ENCODE measurements around the gene NF1. TPM values are rescaled to one million over a fixed set of nuclear protein-coding genes. Genes with fewer than 3 reads are reported as not detected.
"Not testable (repeated sequence)": the region's sequence is repeated elsewhere in the genome, so short reads cannot be mapped to it uniquely, and the experiment has no call there.

NF1 gene
- total RNA-seq, 4 donors from 2014 or later, result 40.9 to 158 (median 113) TPM

GRCh38 chr17:31378638-31379037 lies 283.9 kb downstream of the NF1 start:
- H3K4me1 ChIP-seq, result no peaks in the 10 kb centered on the region
- no peak for TF ChIP-seq CTCF (IDR thresholded peaks at IDR 0.05)
- TF ChIP-seq POLR2A (IDR thresholded peaks at IDR 0.05), result no peak
- no peaks in the 10 kb centered on the region for H3K27me3 ChIP-seq
- no peak overlapping the region for H3K27ac ChIP-seq
- no peak for DNase-seq
- H3K4me3 ChIP-seq, result no peak overlapping the region
- no peaks in the 10 kb centered on the region for H3K36me3 ChIP-seq
- no peaks in the 10 kb centered on the region for H3K9me3 ChIP-seq
- intact Hi-C loops (cut with DNase I; ENCODE audit: low total_unique reads), result no loop called here

GRCh38 chr17:31379597-31380205 lies 284.9 kb downstream of the NF1 start:
- DNase-seq, result no peak
- intact Hi-C loops (cut with DNase I; ENCODE audit: low total_unique reads), result no loop called here
- TF ChIP-seq CTCF (IDR thresholded peaks at IDR 0.05) (no peak), POLR2A (IDR thresholded peaks at IDR 0.05) (no peak)

GRCh38 chr17:31381165-31381668 lies 286.4 kb downstream of the NF1 start:
- Histone ChIP-seq H3K9me3 (no peaks in the 10 kb centered on the region), H3K4me1 (no peaks in the 10 kb centered on the region), H3K36me3 (no peaks in the 10 kb centered on the region), H3K27me3 (no peaks in the 10 kb centered on the region), H3K27ac (no peak overlapping the region), H3K4me3 (no peak overlapping the region)
- intact Hi-C loops (cut with DNase I; ENCODE audit: low total_unique reads), result no loop called here
- TF ChIP-seq CTCF (IDR thresholded peaks at IDR 0.05) (no peak), POLR2A (IDR thresholded peaks at IDR 0.05) (no peak)
- DNase-seq, result no peak

More at GRCh38 chr17:31379597-31380205, 284.9 kb downstream of the NF1 start:
- H3K9me3 ChIP-seq, result no peaks in the 10 kb centered on the region
- no peak overlapping the region for H3K27ac ChIP-seq
- no peaks in the 10 kb centered on the region for H3K27me3 ChIP-seq
- no peaks in the 10 kb centered on the region for H3K36me3 ChIP-seq
- no peak overlapping the region for H3K4me3 ChIP-seq
- H3K4me1 ChIP-seq, result no peaks in the 10 kb centered on the region

- intact Hi-C loops (cut with DNase I; ENCODE audit: low total_unique reads); DNase-seq; H3K27me3 ChIP-seq; H3K4me3 ChIP-seq; H3K4me1 ChIP-seq; H3K27ac ChIP-seq; H3K9me3 ChIP-seq; H3K36me3 ChIP-seq: not testable (repeated sequence)
Measured at GRCh38 chr17:31382668-31383275, 288.0 kb downstream of the NF1 start.

- DNase-seq; H3K4me1 ChIP-seq; H3K9me3 ChIP-seq; H3K27me3 ChIP-seq; H3K36me3 ChIP-seq; intact Hi-C loops (cut with DNase I; ENCODE audit: low total_unique reads); H3K27ac ChIP-seq; H3K4me3 ChIP-seq: not testable (repeated sequence)
Measured at GRCh38 chr17:31383488-31383887, 288.7 kb downstream of the NF1 start.

GRCh38 chr17:31385428-31386285 lies 290.9 kb downstream of the NF1 start:
- H3K9me3 ChIP-seq, result no peaks in the 10 kb centered on the region
- H3K4me1 ChIP-seq, result no peaks in the 10 kb centered on the region
- TF ChIP-seq POLR2A (IDR thresholded peaks at IDR 0.05) (no peak), CTCF (IDR thresholded peaks at IDR 0.05) (no peak)
- intact Hi-C loops (cut with DNase I; ENCODE audit: low total_unique reads), result no loop called here
- no peaks in the 10 kb centered on the region for H3K36me3 ChIP-seq
- H3K4me3 ChIP-seq, result no peak overlapping the region
- H3K27me3 ChIP-seq, result no peaks in the 10 kb centered on the region
- no peak for DNase-seq
- no peak overlapping the region for H3K27ac ChIP-seq
